ENCODE measurements around the gene ERC2.

Gene ERC2

DNA sequence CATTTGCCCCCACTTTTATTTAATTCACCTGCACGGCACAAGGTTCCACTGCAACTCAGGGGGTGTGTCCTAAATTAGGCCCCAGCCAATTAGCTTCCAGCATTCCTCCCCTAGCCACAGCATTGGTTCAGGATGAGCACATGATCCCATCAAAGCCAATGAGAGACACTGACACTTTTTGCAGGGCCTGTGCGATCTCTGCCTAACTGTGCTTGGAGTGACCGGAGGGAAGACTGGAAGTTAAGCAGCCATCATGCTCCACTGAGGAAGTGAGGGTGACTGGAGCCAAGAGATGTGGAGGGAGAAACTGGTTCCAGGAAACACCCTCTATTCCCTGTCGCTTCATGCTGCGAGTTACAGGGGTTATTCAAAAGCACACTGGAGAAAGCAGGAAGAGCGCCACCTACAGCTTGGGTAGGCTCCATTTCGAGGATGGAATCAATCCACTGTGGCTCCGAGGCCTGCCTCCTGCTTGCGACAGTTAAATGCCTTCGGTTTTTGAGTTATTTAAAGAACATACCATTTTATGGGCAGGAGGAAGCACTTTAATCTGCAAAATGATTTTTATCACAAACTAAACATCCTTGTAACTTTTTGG, 858.9 kb downstream of the ERC2 start:
- H3K4me1 Mint-ChIP-seq = no peaks in the 10 kb centered on the region
- H3K27me3 Mint-ChIP-seq = no peaks in the 10 kb centered on the region
- no peaks in the 10 kb centered on the region for H3K9me3 Mint-ChIP-seq
- no peak overlapping the region for H3K4me3 Mint-ChIP-seq
- no peaks in the 10 kb centered on the region for H3K36me3 Mint-ChIP-seq
- H3K27ac Mint-ChIP-seq = no peak overlapping the region

DNA sequence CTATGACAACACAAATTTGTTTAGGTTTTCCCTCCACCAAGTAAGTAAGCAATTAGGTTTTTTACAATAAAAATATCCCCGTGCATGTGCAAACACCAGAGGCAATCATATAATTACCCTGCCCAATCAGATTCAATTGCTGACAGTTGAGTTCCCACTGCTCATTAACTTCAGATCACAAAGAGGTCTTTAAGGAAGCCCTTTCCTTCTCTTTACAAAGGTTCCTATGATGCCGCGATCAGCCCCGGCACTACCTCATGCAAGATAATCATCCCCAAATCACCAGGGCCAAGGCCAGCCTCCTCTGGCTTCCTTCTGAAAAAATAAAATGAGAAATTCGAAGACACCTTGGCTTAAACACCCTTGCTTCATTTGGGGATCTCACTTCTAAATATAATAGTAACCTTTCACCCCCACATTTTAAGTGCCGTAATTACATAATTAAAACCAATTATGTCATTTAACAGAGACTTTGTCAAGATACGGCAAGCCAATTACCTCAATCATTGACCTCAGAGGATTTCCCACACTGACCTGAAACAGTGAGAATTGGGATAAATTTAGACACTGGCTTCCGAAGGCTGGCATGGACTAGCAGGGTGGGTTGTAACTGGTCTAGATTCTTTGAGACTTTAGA, 859.8 kb downstream of the ERC2 start:
- Mint-ChIP-seq H3K9me3 (no peaks in the 10 kb centered on the region), H3K27me3 (no peaks in the 10 kb centered on the region), H3K36me3 (no peaks in the 10 kb centered on the region), H3K4me1 (no peaks in the 10 kb centered on the region), H3K27ac (no peak overlapping the region), H3K4me3 (no peak overlapping the region)

DNA sequence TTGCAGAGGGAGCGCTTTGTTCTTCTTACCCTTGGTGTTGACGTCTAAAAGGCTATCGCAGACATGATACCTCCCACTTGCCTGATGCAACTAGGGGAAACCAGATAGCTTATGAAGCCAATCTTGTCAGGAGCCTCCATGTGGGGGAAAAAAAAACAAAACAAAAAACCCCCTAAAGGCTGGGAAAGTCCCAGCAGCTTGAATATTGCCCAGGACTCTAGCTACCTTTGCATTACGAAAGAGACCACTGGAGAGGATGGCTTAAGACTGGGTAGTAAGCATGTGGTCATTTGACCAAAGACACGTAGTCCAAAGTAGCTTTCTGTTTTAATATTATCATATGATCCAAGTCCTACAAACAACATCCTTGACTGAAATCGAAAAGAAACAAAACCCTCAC, 860.4 kb downstream of the ERC2 start:
- Mint-ChIP-seq H3K36me3 (no peaks in the 10 kb centered on the region), H3K27me3 (no peaks in the 10 kb centered on the region), H3K4me1 (no peaks in the 10 kb centered on the region), H3K4me3 (no peak overlapping the region), H3K9me3 (no peaks in the 10 kb centered on the region), H3K27ac (no peak overlapping the region)

DNA sequence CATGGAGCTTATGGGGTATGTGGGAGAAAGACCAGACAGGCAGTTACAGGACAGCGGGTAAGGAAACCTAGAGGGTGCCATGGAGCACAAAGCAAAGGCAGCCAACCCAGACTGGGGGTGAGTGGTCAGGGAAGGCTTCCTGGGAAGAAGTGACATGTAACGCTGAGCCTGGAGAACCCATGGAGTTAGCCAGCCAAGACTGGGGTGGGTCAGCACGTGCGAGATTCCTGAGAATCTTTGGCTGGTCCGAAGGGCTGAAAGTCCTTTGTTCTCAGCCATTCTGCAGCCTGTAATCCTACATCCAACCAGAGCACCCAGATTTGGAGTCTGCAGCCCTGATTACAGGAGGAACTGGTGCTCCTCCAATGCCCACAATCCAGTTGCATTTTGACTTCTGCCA, 861.1 kb downstream of the ERC2 start:
- H3K27ac Mint-ChIP-seq = no peak overlapping the region
- H3K4me3 Mint-ChIP-seq = no peak overlapping the region
- H3K4me1 Mint-ChIP-seq = no peaks in the 10 kb centered on the region
- no peaks in the 10 kb centered on the region for H3K27me3 Mint-ChIP-seq
- H3K36me3 Mint-ChIP-seq = no peaks in the 10 kb centered on the region
- no peaks in the 10 kb centered on the region for H3K9me3 Mint-ChIP-seq

DNA sequence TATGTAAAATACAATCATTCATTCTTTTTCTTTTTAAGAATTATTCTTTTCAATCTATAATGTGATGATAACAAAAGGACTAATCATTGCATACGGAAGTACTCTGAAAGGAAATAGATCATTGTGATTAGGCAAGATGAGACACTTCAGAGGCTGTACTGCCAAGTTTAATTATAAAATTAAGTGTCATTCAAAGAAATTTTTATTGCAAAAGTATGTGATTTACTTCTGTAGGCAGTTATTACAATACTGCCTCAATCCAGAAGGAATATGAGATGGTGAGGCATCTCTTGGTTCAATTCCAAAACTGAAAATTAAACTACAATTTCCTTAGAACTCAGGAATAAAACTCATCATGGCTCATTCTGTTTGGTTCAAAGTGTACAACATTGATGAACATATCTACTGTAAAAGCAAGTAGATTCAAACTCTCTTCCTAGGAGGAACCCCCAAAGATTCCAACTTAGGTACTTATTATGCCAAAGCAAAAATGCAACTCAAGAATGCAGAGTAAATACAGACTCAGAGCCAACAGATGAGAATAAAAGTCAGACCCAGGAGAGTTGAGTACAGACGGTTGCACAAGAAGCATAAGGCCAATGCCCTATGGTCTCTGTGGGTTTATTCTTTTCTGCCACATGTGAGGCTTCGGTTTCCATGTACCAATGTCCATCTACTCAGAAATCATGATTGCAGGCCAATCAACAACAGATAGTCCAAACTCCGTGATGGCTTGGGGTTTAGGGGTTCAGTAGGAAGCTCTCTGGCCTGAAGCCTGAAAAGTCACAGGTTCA, 862.6 kb downstream of the ERC2 start:
- Mint-ChIP-seq H3K4me1 (no peaks in the 10 kb centered on the region), H3K4me3 (no peak overlapping the region), H3K27me3 (no peaks in the 10 kb centered on the region), H3K27ac (no peak overlapping the region), H3K9me3 (no peaks in the 10 kb centered on the region), H3K36me3 (no peaks in the 10 kb centered on the region)

DNA sequence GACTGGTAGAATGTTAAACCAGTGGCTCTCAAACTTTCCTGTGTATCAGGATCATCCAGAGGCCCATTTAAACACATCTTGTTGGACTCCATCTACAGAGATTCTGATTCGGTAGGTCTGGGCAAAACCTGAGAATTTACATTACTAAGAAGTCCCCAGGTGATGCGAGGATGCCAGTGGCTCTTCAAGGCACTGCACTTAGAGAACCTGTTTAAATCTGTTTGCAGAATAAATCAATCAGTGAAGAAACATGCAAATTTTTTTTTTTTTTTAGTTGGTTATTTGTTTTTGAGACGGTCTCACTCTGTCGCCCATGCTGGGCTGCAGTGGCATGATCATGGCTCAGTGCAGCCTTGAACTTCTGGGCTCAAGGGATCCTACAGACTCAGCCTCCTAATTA, 863.4 kb downstream of the ERC2 start:
- H3K27me3 Mint-ChIP-seq = no peaks in the 10 kb centered on the region
- no peaks in the 10 kb centered on the region for H3K9me3 Mint-ChIP-seq
- no peaks in the 10 kb centered on the region for H3K36me3 Mint-ChIP-seq
- no peak overlapping the region for H3K4me3 Mint-ChIP-seq
- no peaks in the 10 kb centered on the region for H3K4me1 Mint-ChIP-seq
- H3K27ac Mint-ChIP-seq = no peak overlapping the region

DNA sequence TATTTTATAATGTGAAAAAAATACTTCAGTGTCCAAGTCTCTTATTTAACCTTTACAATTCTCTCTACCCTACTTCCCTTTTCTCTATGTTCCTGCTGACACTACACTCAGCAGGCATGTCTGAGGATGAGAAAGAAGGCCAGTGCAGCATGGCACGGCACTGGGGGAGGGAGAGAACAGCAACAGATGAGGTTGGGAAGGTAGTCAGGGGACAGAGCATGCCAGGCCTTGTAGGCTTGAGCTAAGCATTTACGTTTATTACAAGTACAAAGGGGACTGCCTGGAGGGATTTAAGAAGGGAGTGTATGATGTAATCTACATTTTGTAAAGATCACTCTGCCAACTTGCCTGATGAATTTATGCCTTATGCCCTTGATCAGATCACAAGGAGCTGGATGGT, 863.9 kb downstream of the ERC2 start:
- Mint-ChIP-seq H3K27me3 (no peaks in the 10 kb centered on the region), H3K4me3 (no peak overlapping the region), H3K9me3 (no peaks in the 10 kb centered on the region), H3K4me1 (no peaks in the 10 kb centered on the region), H3K36me3 (no peaks in the 10 kb centered on the region), H3K27ac (no peak overlapping the region)

DNA sequence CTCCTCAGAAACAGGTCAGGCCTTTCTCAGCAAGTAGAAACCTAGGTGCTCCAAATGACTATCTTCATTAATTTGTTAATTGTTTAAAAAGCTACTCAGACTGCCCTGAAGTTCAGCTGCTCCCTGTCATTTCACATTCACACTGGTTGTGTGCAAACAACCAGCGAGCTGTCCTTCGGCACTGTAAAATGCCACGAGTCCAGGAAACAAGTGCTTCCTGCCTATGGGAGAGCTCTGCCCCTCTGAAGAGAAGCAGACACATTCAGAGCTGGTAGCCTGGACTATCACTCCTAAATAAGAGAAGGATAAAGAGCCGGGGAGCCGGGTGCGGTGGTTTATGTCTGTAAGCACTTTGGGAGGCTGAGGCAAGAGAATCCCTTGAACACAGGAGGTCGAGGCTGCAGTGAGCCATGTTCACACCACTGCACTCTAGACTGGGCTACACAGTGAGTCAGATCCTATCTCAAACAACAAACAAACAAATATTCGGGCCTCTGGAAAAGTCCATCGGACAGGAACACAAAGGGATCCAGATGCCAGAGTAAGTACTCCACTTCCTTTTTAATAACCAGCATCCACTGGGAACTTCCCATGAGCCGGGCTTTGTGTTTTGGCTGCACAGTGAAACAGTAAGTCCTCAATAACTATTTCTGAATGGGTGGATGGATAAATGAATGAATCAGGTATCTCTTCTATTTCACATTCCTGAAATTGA, 866.7 kb downstream of the ERC2 start:
- H3K4me3 Mint-ChIP-seq = no peak overlapping the region
- no peaks in the 10 kb centered on the region for H3K4me1 Mint-ChIP-seq
- H3K9me3 Mint-ChIP-seq = no peaks in the 10 kb centered on the region
- H3K27me3 Mint-ChIP-seq = no peaks in the 10 kb centered on the region
- H3K36me3 Mint-ChIP-seq = no peaks in the 10 kb centered on the region
- no peak overlapping the region for H3K27ac Mint-ChIP-seq

DNA sequence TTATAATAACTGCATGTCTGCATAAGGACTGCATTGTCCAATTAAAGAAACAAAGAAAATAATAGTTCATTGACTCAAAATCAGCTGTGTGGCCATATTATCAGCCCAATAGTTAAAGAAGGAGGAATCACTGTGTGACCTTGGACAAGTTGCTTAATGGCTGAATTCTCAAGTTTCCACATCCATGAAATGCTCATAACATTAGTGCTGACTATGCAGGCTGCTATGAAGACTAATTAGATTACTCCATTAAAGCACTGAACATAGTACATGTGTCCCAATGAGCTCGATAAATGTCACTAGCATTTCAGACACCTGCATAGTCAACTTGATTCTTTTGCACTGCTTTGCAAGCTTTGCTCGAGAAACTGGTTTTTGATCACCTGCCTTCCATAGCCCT, 870.0 kb downstream of the ERC2 start:
- H3K36me3 Mint-ChIP-seq = no peaks in the 10 kb centered on the region

DNA sequence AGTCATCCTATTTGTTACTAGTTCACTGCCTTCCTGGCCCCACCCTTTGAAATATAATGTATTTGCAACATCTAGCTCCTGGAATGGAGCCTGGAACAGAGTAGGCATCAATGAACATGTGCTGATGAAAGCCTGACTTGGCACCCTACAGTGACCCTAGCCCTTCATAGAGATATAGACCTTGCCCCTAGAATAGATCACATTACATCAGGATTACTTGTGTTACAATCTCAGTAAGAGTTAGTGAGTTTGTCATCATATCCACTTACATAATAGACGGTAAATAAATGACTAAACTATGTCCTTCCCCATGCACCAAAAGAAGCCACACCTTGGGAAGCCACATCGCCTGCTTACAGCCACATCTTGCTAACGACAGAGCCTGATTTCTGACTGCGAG, 870.6 kb downstream of the ERC2 start:
- H3K36me3 Mint-ChIP-seq = no peaks in the 10 kb centered on the region
- no peak overlapping the region for H3K4me3 Mint-ChIP-seq
- H3K9me3 Mint-ChIP-seq = no peaks in the 10 kb centered on the region
- no peak overlapping the region for H3K27ac Mint-ChIP-seq
- H3K4me1 Mint-ChIP-seq = no peaks in the 10 kb centered on the region
- H3K27me3 Mint-ChIP-seq = no peaks in the 10 kb centered on the region

More for the DNA sequence above, 870.0 kb downstream of the ERC2 start:
- H3K9me3 Mint-ChIP-seq = no peaks in the 10 kb centered on the region
- H3K27me3 Mint-ChIP-seq = no peaks in the 10 kb centered on the region
- no peak overlapping the region for H3K27ac Mint-ChIP-seq
- H3K4me1 Mint-ChIP-seq = no peaks in the 10 kb centered on the region
- H3K4me3 Mint-ChIP-seq = no peak overlapping the region

DNA sequence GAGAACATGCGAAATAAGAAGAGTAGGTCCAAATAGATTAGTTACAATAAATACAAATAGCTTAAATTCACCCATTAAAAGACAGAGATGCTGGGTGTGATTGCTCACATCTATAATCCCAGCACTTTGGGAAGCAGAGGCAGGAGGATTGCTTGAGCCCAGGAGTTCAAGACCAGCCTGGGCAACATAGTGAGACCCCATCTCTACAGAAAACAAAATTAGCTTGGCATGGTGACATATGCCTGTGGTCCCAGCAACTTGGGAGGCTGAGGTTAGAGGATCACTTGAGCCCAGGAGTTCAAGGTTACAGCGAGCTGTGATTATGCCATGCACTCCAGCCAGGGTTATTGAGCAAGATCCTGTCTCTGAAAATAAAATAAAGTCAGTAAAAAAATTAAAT, 872.1 kb downstream of the ERC2 start:
- H3K27me3 Mint-ChIP-seq = no peaks in the 10 kb centered on the region
- no peak overlapping the region for H3K27ac Mint-ChIP-seq
- H3K36me3 Mint-ChIP-seq = no peaks in the 10 kb centered on the region
- H3K4me1 Mint-ChIP-seq = no peaks in the 10 kb centered on the region
- H3K9me3 Mint-ChIP-seq = no peaks in the 10 kb centered on the region
- H3K4me3 Mint-ChIP-seq = no peak overlapping the region

DNA sequence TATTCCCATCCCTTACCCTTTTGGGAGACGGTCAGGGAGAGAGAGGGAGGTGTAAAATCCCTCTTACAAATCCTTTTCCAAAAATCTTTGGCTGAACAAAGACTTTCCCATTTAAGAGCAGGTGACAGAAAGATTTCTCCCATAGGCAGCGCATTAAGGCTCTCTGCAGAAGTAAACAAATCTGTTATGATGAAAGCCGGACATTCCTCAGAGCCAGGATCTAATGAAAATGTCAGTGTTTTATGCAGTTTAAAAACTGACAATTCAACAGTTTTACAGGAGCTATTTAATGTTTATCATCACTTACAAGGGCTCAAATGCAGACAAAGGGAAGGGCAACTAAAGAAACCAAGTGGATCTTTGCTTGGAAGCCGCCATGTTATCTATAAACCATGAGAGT, 872.8 kb downstream of the ERC2 start:
- no peak overlapping the region for H3K27ac Mint-ChIP-seq
- H3K36me3 Mint-ChIP-seq = no peaks in the 10 kb centered on the region
- H3K27me3 Mint-ChIP-seq = no peaks in the 10 kb centered on the region
- H3K4me1 Mint-ChIP-seq = no peaks in the 10 kb centered on the region
- no peaks in the 10 kb centered on the region for H3K9me3 Mint-ChIP-seq
- no peak overlapping the region for H3K4me3 Mint-ChIP-seq

DNA sequence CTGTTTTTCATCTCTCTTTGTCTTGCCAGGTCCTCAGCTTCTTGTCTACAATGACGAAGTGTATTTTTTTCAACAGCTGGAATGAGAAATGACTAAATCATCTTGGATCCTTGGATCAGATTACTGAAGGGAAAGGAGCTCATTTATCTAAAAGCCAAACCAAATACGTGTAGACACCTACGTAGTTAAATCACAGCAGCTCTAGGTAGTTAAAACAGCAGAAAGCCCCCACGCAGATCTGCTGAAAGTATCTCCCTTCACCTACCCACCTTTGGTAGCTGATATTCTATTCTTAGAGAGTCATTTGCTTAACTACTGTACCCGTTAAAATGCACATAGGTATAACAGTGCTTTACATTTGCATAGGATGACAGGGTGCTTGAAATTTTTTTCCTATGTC, 875.7 kb downstream of the ERC2 start:
- Mint-ChIP-seq H3K4me3 (no peak overlapping the region), H3K36me3 (no peaks in the 10 kb centered on the region), H3K27me3 (no peaks in the 10 kb centered on the region), H3K9me3 (no peaks in the 10 kb centered on the region), H3K27ac (no peak overlapping the region), H3K4me1 (no peaks in the 10 kb centered on the region)

DNA sequence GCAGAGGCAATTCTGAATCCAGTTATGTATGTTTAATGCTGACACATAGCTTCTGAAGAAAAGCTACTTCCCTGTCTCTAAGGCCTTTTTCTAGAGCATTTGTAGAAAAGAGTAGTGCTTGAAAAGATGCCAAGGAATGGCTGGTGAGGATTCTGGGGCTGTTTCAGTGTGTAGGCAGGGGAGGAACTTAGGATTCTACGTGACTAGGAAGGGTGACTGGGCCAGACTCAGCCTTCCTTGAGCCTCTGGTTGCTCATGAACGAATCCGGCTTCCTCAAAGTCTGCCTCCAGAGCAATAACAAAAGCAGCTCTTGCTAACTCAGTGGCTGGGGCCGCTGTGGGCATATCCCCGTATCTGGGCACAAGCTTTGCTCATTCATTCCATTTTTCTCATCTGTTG, 876.4 kb downstream of the ERC2 start:
- H3K4me3 Mint-ChIP-seq = no peak overlapping the region
- H3K9me3 Mint-ChIP-seq = no peaks in the 10 kb centered on the region
- no peaks in the 10 kb centered on the region for H3K4me1 Mint-ChIP-seq

DNA sequence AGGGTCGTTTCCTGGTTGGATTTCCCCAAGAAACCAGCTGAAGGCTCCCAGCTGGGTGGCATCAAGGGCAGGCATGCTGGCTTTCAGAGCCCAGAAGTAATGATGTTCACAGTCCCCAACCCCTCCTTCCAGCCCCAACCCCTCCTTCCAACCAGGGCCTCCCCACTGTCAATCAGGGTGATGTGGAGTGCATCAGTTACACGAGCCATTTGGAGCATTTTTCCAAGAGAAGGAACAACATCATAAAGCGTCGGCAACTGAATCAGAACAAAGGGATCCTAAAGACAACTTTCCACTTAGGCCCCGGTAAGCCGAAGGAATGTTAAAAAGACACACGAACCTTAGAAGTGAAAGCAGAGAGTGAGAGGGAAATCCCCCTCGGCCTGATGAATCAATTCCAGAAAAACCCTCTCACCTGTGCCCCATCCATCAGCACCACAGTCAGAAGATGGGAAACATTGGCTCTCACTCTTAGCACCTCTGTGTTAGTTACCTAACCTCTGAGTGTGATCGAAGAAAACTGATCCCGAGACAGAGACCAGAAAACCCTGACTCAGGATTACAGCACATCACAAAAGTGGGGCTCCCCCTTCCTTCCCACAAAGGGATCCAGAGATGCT, 880.0 kb downstream of the ERC2 start:
- Mint-ChIP-seq H3K9me3 (no peaks in the 10 kb centered on the region), H3K4me1 (no peaks in the 10 kb centered on the region), H3K4me3 (no peak overlapping the region), H3K27ac (no peak overlapping the region), H3K36me3 (no peaks in the 10 kb centered on the region), H3K27me3 (peaks cover 1% of the 10 kb centered on the region)

More for the DNA sequence above, 876.4 kb downstream of the ERC2 start:
- Mint-ChIP-seq H3K27ac (no peak overlapping the region), H3K27me3 (no peaks in the 10 kb centered on the region), H3K36me3 (no peaks in the 10 kb centered on the region)

All from activated naive CD4-positive, alpha-beta T cell treated with anti-CD3 and anti-CD28 coated beads, Interleukin-2, amount 50 U/mL, for 24 hours (primary cell).